ENCODE results near the gene TRAPPC8. TPM values are rescaled to one million over a fixed set of nuclear protein-coding genes. Genes with fewer than 3 reads are reported as not detected.
A peak's percentile ranks its signal among the peaks of the same experiment; 100 is the strongest.
"Not testable (repeated sequence)": the region's sequence is repeated elsewhere in the genome, so short reads cannot be mapped to it uniquely, and the experiment has no call there.

TRAPPC8 gene
- total RNA-seq, 2 experiments from 2014 or later = 24.3 to 25.0 TPM

DNA sequence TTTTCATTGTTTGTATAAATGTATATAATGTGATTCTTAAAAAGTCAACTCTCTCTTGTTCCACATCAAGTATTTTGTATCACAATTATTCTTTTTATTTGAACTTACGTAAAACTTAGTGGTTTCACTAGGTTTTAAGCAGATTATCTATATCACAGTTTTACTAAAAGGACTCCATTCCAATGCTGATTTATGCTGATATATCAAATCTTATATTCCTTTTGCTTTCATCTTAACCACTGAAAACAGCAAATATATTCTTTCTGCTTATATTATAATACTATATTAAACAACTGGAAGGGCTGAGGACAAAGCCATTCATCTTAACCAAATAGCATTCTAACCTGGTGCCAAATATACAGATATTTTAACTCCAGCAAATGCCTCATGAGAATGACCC lies 24.2 kb downstream of the TRAPPC8 start:
- Mint-ChIP-seq H3K36me3 (peaks cover 13% of the 10 kb centered on the region), H3K9me3 (no peaks in the 10 kb centered on the region), H3K27me3 (no peaks in the 10 kb centered on the region), H3K4me3 (no peak overlapping the region), H3K4me1 (peaks cover 2% of the 10 kb centered on the region), H3K27ac (no peak overlapping the region)
- no peak for DNase-seq

DNA sequence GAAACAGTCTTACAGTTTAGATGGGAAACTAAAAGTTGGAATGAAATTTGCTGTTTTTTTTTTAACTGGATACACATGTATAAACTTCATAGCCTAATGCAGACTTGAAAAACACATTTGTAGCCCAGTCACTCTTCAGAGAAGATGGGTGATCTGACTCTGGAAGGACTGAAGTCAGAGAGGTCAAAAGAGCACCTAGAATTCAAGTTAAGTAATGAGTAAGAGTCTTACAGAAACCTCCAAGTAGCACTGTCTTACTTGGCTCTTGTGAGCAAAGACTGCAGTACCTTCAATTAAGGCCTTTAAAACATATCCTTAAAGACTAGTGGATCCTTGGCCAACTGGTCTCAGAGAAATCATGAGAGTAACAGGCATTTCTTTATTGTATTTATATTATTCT lies 41.9 kb downstream of the TRAPPC8 start:
- Mint-ChIP-seq H3K9me3 (no peaks in the 10 kb centered on the region), H3K4me3 (no peak overlapping the region), H3K27ac (no peak overlapping the region), H3K27me3 (no peaks in the 10 kb centered on the region), H3K4me1 (no peaks in the 10 kb centered on the region), H3K36me3 (peaks cover 7% of the 10 kb centered on the region)
- no peak for DNase-seq

DNA sequence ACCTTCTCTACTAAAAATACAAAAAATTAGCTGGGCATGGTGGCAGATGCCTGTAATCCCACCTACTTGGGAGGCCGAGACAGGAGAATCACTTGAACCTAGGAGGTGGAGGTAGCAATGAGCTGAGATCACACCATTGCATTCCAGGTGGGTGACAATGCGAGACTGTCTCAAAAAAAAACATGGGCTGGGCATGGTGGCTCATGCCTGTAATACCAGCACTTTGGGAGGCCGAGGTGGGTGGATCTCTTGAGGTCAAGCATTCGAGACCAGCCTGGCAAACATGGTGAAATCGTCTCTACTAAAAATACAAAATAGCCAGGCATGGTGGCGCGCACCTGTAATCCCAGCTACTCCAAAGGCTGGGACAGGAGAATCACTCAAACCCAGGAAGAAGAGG lies 43.2 kb downstream of the TRAPPC8 start:
- H3K4me3 Mint-ChIP-seq, H3K4me1 Mint-ChIP-seq, DNase-seq, H3K27me3 Mint-ChIP-seq, H3K9me3 Mint-ChIP-seq, H3K36me3 Mint-ChIP-seq, H3K27ac Mint-ChIP-seq: not testable (repeated sequence)

DNA sequence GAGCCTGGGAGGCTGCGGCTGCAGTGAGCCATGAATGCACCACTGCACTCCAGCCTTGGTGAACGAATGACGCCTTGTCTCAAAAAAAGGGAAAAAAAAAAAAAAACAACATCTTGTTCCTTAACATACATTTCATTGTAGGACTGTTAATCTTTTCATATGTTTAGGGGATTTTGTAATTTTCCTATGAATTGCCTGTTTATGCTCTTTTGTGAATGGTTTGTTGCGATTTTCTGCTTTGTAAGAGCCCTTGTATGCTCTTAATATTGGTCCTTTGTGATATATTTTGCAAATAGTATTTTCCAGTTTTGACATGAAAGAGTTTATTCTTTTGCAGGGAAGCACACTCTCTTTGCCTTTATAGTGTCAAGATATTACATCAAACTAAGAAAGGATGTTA lies 50.0 kb downstream of the TRAPPC8 start:
- Mint-ChIP-seq H3K9me3 (no peaks in the 10 kb centered on the region), H3K36me3 (peaks cover 26% of the 10 kb centered on the region), H3K27me3 (no peaks in the 10 kb centered on the region), H3K4me1 (no peaks in the 10 kb centered on the region), H3K4me3 (no peak overlapping the region), H3K27ac (peak overlapping the region; percentile 48)
- DNase-seq = no peak

DNA sequence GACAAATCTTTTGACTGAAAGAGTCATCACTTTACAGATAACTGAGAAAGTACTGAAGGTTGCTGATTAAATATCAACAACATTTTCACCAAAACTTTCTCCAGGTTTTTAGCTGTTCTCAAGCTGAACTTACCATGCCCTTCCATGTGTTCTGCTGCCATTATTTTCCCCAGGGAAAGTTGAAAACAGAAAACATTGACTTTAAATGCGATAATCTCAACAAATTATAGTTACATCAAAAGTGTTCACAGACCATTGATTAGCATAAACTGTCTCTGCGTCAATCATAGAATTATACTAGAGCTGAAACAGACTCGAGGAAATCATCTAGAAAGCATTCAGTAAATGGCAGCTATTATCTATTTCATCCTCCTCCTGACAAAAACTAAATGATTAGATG lies 51.4 kb downstream of the TRAPPC8 start:
- peaks cover 32% of the 10 kb centered on the region for H3K36me3 Mint-ChIP-seq
- no peak for DNase-seq
- no peaks in the 10 kb centered on the region for H3K4me1 Mint-ChIP-seq
- no peak overlapping the region for H3K27ac Mint-ChIP-seq
- no peak overlapping the region for H3K4me3 Mint-ChIP-seq
- no peaks in the 10 kb centered on the region for H3K9me3 Mint-ChIP-seq
- no peaks in the 10 kb centered on the region for H3K27me3 Mint-ChIP-seq

DNA sequence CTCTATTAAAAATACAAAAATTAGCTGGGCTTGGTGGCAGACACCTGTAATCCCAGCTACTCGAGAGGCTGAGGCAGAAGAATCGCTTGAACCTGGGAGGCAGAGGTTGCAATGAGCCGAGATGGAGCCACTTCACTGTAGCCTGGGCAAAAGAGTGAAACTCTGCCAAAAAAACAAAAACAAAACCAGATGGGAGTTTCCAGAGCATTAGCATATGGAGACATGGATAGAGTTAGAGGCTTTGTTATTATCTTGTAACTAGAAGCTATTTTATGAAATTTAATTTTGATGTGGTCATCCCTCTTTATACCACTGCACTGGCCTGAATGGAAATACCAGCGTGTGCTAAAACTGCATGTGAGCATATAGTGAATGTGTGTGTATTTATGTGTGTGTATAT lies 58.9 kb downstream of the TRAPPC8 start:
- DNase-seq = no peak
- H3K9me3 Mint-ChIP-seq = peaks cover 11% of the 10 kb centered on the region
- H3K36me3 Mint-ChIP-seq = peaks cover 68% of the 10 kb centered on the region
- H3K27me3 Mint-ChIP-seq = no peaks in the 10 kb centered on the region
- H3K4me3 Mint-ChIP-seq = no peak overlapping the region
- no peak overlapping the region for H3K27ac Mint-ChIP-seq
- H3K4me1 Mint-ChIP-seq = peaks cover 8% of the 10 kb centered on the region

DNA sequence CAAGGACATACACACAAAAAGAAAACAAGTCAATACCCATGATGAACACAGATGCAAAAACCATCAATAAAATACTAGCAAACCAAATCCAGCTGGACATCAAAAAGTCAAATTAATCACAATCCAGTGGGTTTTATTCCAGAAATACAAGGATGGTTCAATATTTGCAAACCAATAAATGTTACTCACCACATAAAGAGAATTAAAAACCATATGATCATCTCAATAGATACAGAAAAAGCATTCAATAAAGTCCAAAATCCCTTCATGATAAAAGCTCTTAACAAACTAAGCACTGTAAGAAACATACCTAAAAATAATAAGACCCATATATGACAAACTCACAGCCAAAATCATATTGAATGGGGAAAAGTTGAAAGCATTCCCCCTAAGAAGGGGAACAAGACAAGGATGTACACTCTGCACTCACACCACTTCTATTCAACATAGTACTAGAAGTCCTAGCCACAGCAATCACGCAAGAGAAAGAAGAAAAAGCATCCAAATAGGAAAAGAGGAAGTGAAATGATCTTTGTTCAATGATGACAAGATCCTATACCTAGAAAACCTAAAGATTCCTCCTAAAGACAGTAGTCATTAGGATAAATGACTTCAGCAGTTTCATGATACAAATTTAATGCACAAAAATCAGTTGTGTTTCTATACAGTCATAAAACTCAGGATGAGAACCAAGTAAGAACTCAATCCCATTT lies 62.6 kb downstream of the TRAPPC8 start:
- DNase-seq = no peak
- Mint-ChIP-seq H3K27ac (no peak overlapping the region), H3K36me3 (peaks cover 55% of the 10 kb centered on the region), H3K4me1 (peaks cover 8% of the 10 kb centered on the region), H3K9me3 (peaks cover 11% of the 10 kb centered on the region), H3K4me3 (no peak overlapping the region), H3K27me3 (no peaks in the 10 kb centered on the region)

DNA sequence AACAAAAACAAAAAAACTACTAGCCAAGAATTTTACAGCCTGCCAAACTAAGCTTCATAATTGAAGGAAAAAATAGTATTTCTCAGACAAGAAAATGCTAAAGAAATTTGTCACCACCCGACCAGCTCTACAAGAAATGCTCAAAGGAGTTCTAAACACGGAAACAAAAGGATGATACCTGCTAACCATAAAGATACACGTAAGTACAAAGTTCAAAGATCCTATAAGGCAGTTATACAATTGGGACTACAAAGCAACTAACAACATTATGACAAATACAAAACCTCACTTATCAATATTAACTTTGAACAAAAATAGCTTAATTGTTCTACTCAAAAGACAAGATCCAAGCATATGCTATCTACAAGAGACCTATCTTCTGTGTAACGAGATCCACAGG lies 64.6 kb downstream of the TRAPPC8 start:
- Mint-ChIP-seq H3K27me3 (no peaks in the 10 kb centered on the region), H3K4me1 (peaks cover 6% of the 10 kb centered on the region), H3K9me3 (peaks cover 11% of the 10 kb centered on the region), H3K36me3 (peaks cover 45% of the 10 kb centered on the region), H3K4me3 (no peak overlapping the region), H3K27ac (no peak overlapping the region)
- no peak for DNase-seq

DNA sequence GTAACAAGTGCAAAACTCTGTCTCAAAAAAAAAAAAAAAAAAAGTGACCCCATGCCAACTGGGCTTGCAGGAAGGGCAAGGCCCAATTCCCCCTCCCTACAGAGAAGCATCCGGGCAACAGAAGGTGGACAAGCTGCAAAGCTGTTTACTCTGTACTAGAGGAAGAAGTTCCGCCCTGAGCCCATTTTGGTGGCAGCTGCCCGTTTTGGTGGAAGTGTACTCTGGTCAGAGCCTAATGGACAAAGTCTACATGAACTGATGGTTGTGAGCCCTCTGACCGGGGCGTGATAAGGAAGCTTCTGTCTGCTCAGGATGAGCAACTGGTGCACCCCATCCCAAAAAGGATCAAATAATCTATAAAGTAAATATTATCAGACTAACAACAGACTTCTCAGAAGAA lies 65.0 kb downstream of the TRAPPC8 start:
- Mint-ChIP-seq H3K4me3 (no peak overlapping the region), H3K27me3 (no peaks in the 10 kb centered on the region), H3K27ac (no peak overlapping the region), H3K4me1 (peaks cover 5% of the 10 kb centered on the region), H3K9me3 (peaks cover 11% of the 10 kb centered on the region), H3K36me3 (peaks cover 44% of the 10 kb centered on the region)
- no peak for DNase-seq

DNA sequence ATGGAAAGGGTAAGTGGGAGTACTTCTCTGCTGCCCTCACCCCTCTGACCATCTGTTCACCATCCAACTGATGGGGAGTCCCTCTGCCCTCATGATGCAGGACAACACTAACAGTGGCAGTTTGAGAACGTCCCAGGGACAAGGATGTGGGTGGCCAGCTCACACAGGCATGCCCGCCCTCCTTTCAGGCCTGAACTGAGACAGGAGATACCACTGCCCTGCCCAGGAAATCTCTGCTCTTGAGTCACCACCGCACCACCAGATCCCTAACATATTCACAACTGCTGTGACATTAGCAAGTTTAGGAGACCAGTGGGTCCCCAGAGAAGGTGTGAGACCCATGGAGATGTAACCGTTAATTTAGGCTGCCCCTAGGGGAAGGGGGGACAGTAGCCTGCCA lies 66.2 kb downstream of the TRAPPC8 start:
- no peaks in the 10 kb centered on the region for H3K27me3 Mint-ChIP-seq
- peaks cover 39% of the 10 kb centered on the region for H3K36me3 Mint-ChIP-seq
- DNase-seq = no peak
- no peak overlapping the region for H3K27ac Mint-ChIP-seq
- H3K4me1 Mint-ChIP-seq = peaks cover 5% of the 10 kb centered on the region
- H3K4me3 Mint-ChIP-seq = no peak overlapping the region
- peaks cover 9% of the 10 kb centered on the region for H3K9me3 Mint-ChIP-seq

DNA sequence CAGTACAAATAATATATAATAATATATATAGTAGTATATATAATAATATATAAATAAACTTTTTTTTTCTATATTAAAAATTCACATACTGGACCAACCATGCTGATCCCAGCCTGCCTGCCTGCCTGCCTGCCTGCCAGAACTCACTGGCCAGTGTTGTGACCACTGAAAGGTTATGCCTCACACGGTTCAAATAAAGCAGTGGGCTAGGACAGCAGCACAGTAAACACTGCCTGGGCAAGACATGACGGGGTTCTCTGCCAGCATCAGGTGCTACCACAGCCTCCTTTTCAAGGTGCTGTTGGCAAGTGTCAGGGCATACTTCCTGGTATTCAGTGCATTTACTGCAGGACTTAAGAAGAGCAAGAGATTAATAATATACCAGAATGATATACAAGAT lies 67.6 kb downstream of the TRAPPC8 start:
- H3K27me3 Mint-ChIP-seq = no peaks in the 10 kb centered on the region
- DNase-seq = no peak
- no peak overlapping the region for H3K4me3 Mint-ChIP-seq
- no peak overlapping the region for H3K27ac Mint-ChIP-seq
- peaks cover under 1% of the 10 kb centered on the region for H3K9me3 Mint-ChIP-seq
- H3K4me1 Mint-ChIP-seq = peaks cover 1% of the 10 kb centered on the region
- H3K36me3 Mint-ChIP-seq = peaks cover 28% of the 10 kb centered on the region

DNA sequence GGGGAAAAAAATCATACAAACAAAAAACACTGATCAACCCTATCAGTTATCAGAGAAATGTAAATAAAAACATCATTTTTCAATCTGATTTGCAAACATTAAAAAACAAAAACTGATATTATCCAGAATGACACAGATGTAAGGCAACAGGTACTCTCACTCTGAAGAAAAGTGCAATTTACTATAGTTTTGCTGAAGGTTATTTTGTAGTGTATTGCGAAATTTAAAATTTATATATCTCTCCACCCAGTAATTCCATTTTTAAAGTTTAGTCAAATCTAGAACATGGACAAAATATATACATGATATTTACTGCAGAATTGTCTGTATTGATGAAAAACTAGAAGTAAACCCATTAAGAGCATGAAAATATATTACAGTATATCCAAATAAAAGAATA lies 79.8 kb downstream of the TRAPPC8 start:
- H3K36me3 Mint-ChIP-seq = peaks cover 6% of the 10 kb centered on the region
- no peaks in the 10 kb centered on the region for H3K27me3 Mint-ChIP-seq
- H3K4me3 Mint-ChIP-seq = no peak overlapping the region
- DNase-seq = no peak
- H3K9me3 Mint-ChIP-seq = no peaks in the 10 kb centered on the region
- peaks cover 10% of the 10 kb centered on the region for H3K4me1 Mint-ChIP-seq
- H3K27ac Mint-ChIP-seq = no peak overlapping the region

DNA sequence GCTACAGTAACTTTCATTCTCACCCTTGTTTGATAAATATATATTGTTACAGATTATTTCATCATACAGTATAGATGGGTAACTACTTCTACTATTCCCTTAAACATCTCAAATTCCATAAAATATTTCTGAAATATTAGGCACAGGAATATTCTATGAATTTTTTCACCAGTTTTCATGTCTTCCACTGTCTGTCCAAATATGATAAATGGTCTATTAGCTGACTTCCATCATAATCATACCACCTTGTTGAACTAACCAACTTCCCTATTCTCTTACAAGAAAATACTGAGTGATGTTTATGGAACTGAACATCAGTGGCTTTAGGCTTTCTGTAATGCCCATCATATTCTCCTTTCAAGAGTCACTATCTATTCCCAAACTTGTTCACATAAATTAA lies 82.4 kb downstream of the TRAPPC8 start:
- no peaks in the 10 kb centered on the region for H3K27me3 Mint-ChIP-seq
- H3K27ac Mint-ChIP-seq = no peak overlapping the region
- peaks cover 6% of the 10 kb centered on the region for H3K4me1 Mint-ChIP-seq
- no peak for DNase-seq
- no peaks in the 10 kb centered on the region for H3K9me3 Mint-ChIP-seq
- H3K36me3 Mint-ChIP-seq = peaks cover 10% of the 10 kb centered on the region
- H3K4me3 Mint-ChIP-seq = no peak overlapping the region

DNA sequence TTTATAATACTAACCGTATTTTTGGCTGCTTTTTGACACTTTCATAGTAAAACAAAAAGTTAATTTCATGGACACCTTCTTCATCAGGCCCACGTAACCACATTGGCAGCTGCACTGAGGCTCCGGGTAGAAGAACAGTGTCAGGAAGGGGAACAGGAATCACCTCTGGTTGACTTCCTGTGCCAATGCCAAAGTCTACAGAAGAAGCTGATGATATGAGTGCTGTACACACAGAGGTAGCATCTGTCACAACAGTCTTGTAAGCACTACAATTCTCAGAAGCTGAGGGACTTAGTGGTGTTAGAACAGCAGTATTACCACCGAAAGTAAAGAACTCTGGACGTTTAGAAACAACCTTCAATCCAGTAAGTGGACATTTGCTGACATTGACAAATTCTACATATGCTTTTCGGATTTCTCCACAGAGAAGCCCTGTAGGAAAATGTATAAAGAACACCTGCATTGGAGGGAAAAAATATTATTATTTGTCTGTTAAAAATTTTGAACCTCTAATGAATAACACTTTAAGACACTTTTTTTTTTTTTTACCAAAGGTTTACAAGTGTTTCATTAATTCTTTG lies 85.3 kb downstream of the TRAPPC8 start:
- Mint-ChIP-seq H3K4me1 (peaks cover 6% of the 10 kb centered on the region), H3K27me3 (no peaks in the 10 kb centered on the region), H3K36me3 (peaks cover 10% of the 10 kb centered on the region), H3K4me3 (no peak overlapping the region), H3K27ac (no peak overlapping the region), H3K9me3 (no peaks in the 10 kb centered on the region)
- no peak for DNase-seq

DNA sequence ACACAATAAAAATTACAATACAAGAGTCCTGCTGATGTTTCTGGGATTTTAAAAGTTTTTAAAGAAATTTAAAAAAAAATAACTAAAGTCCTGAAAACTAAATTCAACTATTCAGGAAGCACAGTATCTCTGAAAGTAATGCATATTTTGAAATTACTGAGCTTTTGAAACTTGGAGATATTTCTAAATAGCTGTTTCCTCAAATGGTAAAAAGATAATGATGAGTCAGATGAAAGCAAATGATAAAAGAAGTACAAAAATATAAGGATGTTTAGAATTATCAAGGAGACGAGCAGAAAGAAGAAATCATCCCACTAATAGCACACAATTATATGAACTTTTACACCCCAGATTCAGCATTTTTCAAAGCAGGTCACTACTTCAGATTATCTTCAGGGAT lies 92.1 kb downstream of the TRAPPC8 start:
- Mint-ChIP-seq H3K27ac (no peak overlapping the region), H3K9me3 (no peaks in the 10 kb centered on the region), H3K4me1 (no peaks in the 10 kb centered on the region)

DNA sequence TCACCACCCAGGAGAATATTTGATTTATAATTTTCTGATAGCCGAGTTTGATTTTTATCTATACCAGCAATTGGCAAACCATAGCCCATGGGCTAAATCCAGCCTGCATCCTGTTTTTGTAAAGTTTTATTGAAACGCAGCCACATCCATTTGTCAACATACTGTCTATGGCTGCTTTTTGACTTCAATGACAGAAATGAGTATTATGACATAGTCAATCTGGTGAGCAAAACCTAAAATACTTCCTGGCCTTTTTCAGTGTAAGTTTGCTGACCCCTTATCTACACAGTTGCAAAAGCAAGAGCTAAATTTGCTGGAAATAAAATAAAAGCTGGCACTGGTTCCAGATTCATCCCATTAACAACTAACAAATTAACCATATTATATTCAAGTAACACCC lies 102.4 kb downstream of the TRAPPC8 start:
- H3K9me3 Mint-ChIP-seq = no peaks in the 10 kb centered on the region
- no peak overlapping the region for H3K27ac Mint-ChIP-seq
- peaks cover 17% of the 10 kb centered on the region for H3K36me3 Mint-ChIP-seq
- H3K27me3 Mint-ChIP-seq = no peaks in the 10 kb centered on the region
- DNase-seq = no peak
- H3K4me1 Mint-ChIP-seq = no peaks in the 10 kb centered on the region
- no peak overlapping the region for H3K4me3 Mint-ChIP-seq

More for the DNA sequence above, 92.1 kb downstream of the TRAPPC8 start:
- Mint-ChIP-seq H3K36me3 (peaks cover 4% of the 10 kb centered on the region), H3K4me3 (no peak overlapping the region), H3K27me3 (no peaks in the 10 kb centered on the region)
- no peak for DNase-seq
